Activated B cell treated with CpG ODN at 0.5 μM for 24 hours (primary cell): ENCODE data around the gene PRF1. TPM values are rescaled to one million over a fixed set of nuclear protein-coding genes. Genes with fewer than 3 reads are reported as not detected.

ENCODE experiments used
- ATAC-seq: fragments of 200-7000 bp; cut with Tn5 transposase; one replicate; pipeline ENCODE4 v1.10.0; 2021; ENCODE audit warnings: low read depth, mild to moderate bottlenecking, moderate library complexity
- CTCF ChIA-PET: fragments of 350-600 bp; sonication (Branson Sonifier 250); formaldehyde crosslinking; loops from one replicate; lab custom pipeline; 2021; ENCODE audit warnings: antibody characterized with exemption; lab: Charles Lee
- POLR2A ChIA-PET: fragments of 350-600 bp; sonication (Branson Sonifier 250); formaldehyde crosslinking; loops from one replicate; lab custom pipeline; 2021; ENCODE audit warnings: antibody characterized with exemption; lab: Charles Lee
- DNase-seq: peaks from one replicate; pipeline ENCODE4 v3.0.0; 2022
- H3K27ac Mint-ChIP-seq: one replicate; pipeline ENCODE4 v1.8.0; 2020; ENCODE audit warnings: mixed read lengths
- H3K27me3 Mint-ChIP-seq: one replicate; pipeline ENCODE4 v1.8.0; 2021; ENCODE audit warnings: mixed read lengths
- H3K36me3 Mint-ChIP-seq: one replicate; pipeline ENCODE4 v1.8.0; 2021; ENCODE audit warnings: low read depth, mixed read lengths
- H3K4me1 Mint-ChIP-seq: one replicate; pipeline ENCODE4 v1.8.0; 2021; ENCODE audit warnings: mixed read lengths
- H3K4me3 Mint-ChIP-seq: one replicate; pipeline ENCODE4 v1.8.0; 2020; ENCODE audit warnings: mild to moderate bottlenecking, mixed read lengths
- H3K9me3 Mint-ChIP-seq: one replicate; pipeline ENCODE4 v1.8.0; 2020; ENCODE audit warnings: mixed read lengths
- intact Hi-C: fragments of 100-400 bp; cut with micrococcal nuclease; formaldehyde crosslinking; loops from one replicate; pipeline ENCODE4 v1.15.1; 2024
- total RNA-seq: library from RNA; stranded (reverse); gene quantifications from 2 replicates; pipeline ENCODE4 v1.2.3, GENCODE V29; 2022
- TF ChIP-seq, protein P1 (sequence below): fragments of 200-600 bp; IDR thresholded peaks from one replicate; pipeline ENCODE4 v1.8.0; 2022; ENCODE audit warnings: antibody characterized with exemption, mild to moderate bottlenecking

The PRF1 gene
- total RNA-seq, 1 donor from 2014 or later: 0.53 TPM

- ChIA-PET POLR2A (no interaction called here), CTCF (interaction anchor here (1.4 kb wide), 1 partner anchor 103 kb away, joined by 3 read pairs; no protein-coding TSS in a partner anchor)
- Mint-ChIP-seq H3K27me3 (no peaks in the 10 kb centered on the region), H3K27ac (no peak overlapping the region), H3K36me3 (peaks cover 5% of the 10 kb centered on the region), H3K4me1 (peaks cover 11% of the 10 kb centered on the region), H3K4me3 (no peak overlapping the region), H3K9me3 (no peaks in the 10 kb centered on the region)
- ATAC-seq: no peak
- TF ChIP-seq, protein P1, sequence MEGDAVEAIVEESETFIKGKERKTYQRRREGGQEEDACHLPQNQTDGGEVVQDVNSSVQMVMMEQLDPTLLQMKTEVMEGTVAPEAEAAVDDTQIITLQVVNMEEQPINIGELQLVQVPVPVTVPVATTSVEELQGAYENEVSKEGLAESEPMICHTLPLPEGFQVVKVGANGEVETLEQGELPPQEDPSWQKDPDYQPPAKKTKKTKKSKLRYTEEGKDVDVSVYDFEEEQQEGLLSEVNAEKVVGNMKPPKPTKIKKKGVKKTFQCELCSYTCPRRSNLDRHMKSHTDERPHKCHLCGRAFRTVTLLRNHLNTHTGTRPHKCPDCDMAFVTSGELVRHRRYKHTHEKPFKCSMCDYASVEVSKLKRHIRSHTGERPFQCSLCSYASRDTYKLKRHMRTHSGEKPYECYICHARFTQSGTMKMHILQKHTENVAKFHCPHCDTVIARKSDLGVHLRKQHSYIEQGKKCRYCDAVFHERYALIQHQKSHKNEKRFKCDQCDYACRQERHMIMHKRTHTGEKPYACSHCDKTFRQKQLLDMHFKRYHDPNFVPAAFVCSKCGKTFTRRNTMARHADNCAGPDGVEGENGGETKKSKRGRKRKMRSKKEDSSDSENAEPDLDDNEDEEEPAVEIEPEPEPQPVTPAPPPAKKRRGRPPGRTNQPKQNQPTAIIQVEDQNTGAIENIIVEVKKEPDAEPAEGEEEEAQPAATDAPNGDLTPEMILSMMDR: no peak
- DNase-seq: no peak
- intact Hi-C loops: no loop called here
These were observed 38.3 kb downstream of the PRF1 start for GRCh38 chr10:70564113-70564725.

DNA sequence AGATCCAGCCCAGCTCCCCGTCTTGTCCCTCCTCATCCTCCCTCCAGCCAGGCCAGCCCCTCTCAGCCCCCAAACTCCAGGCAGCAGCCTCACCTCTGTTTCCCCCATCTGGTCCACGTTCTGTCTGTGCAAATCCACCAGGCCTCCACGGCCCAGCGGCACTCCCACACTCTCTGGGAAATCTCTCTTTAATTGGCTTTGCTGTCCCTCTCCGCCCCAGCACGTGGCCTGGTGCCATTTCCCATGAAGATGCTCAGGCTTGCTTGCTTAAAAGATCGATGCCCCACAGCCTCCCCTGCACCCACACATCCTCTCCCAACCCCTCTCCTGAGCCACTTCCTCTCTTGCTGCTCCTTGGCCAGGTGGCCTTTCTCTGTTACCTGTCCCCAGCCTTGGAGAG is 39.3 kb downstream of the PRF1 start:
- Mint-ChIP-seq H3K9me3 (no peaks in the 10 kb centered on the region), H3K4me1 (peaks cover 21% of the 10 kb centered on the region), H3K36me3 (peaks cover 2% of the 10 kb centered on the region), H3K4me3 (no peak overlapping the region), H3K27ac (no peak overlapping the region), H3K27me3 (no peaks in the 10 kb centered on the region)
- TF ChIP-seq, protein P1: no peak
- no peak for ATAC-seq
- POLR2A ChIA-PET: no interaction called here
- intact Hi-C loops: no loop called here
- DNase-seq: no peak
- CTCF ChIA-PET: interaction anchor here (1.4 kb wide), 1 partner anchor 102 kb away, joined by 3 read pairs; no protein-coding TSS in a partner anchor

- intact Hi-C loops: no loop called here
- POLR2A ChIA-PET: no interaction called here
- CTCF ChIA-PET: no interaction called here
- Mint-ChIP-seq H3K27ac (no peak overlapping the region), H3K36me3 (no peaks in the 10 kb centered on the region), H3K4me1 (peaks cover 24% of the 10 kb centered on the region), H3K4me3 (no peak overlapping the region), H3K9me3 (no peaks in the 10 kb centered on the region), H3K27me3 (no peaks in the 10 kb centered on the region)
- DNase-seq: no peak
- TF ChIP-seq, protein P1: no peak
- ATAC-seq: no peak
These were observed 40.3 kb downstream of the PRF1 start for GRCh38 chr10:70562036-70562755.

- intact Hi-C loops: no loop called here
- no peak overlapping the region for H3K4me3 Mint-ChIP-seq
- H3K9me3 Mint-ChIP-seq: no peaks in the 10 kb centered on the region
- TF ChIP-seq, protein P1: no peak
- H3K4me1 Mint-ChIP-seq: peaks cover 24% of the 10 kb centered on the region
- no peaks in the 10 kb centered on the region for H3K36me3 Mint-ChIP-seq
- ATAC-seq: no peak
- no peak for DNase-seq
- ChIA-PET CTCF (no interaction called here), POLR2A (no interaction called here)
- H3K27ac Mint-ChIP-seq: no peak overlapping the region
- no peaks in the 10 kb centered on the region for H3K27me3 Mint-ChIP-seq
These were observed 41.0 kb downstream of the PRF1 start for GRCh38 chr10:70561558-70561957.

GRCh38 chr10:70561070-70561469 is 41.5 kb downstream of the PRF1 start:
- no peaks in the 10 kb centered on the region for H3K27me3 Mint-ChIP-seq
- no peaks in the 10 kb centered on the region for H3K36me3 Mint-ChIP-seq
- no peak overlapping the region for H3K27ac Mint-ChIP-seq
- CTCF ChIA-PET: interaction anchor here (1.3 kb wide), 1 partner anchor 20 kb away, joined by 3 read pairs; no protein-coding TSS in a partner anchor
- H3K4me1 Mint-ChIP-seq: peaks cover 24% of the 10 kb centered on the region
- no peak overlapping the region for H3K4me3 Mint-ChIP-seq
- POLR2A ChIA-PET: interaction anchor here (0.6 kb wide), 1 partner anchor 13 kb away, joined by 4 read pairs; no protein-coding TSS in a partner anchor
- intact Hi-C loops: no loop called here
- DNase-seq (no peak), ATAC-seq (no peak)
- no peaks in the 10 kb centered on the region for H3K9me3 Mint-ChIP-seq
- TF ChIP-seq, protein P1: no peak
